ENCODE data around the gene ZNF710.

ZNF710 gene

GRCh38 chr15:90033448-90033847 lies 32.3 kb downstream of the ZNF710 start:
- TF ChIP-seq USF1 (IDR thresholded peaks at IDR 0.05) (no peak), TEAD4 (IDR thresholded peaks at IDR 0.05) (no peak), YY1 (IDR thresholded peaks at IDR 0.05; ENCODE audit: low read depth) (no peak), ZBTB7A (IDR thresholded peaks at IDR 0.05; ENCODE audit: low read depth) (no peak), CREB1 (IDR thresholded peaks at IDR 0.05; ENCODE audit: low read depth) (no peak), NFIC (IDR thresholded peaks at IDR 0.05) (no peak), FOXM1 (IDR thresholded peaks at IDR 0.05; ENCODE audit: borderline replicate concordance, low read depth) (no peak), RAD21 (IDR thresholded peaks at IDR 0.05; ENCODE audit: low read depth) (no peak), EGR1 (IDR thresholded peaks at IDR 0.05) (no peak), EP300 (IDR thresholded peaks at IDR 0.05; ENCODE audit: borderline replicate concordance) (no peak), TAF1 (IDR thresholded peaks at IDR 0.05; ENCODE audit: low read depth) (no peak), REST (IDR thresholded peaks at IDR 0.05; ENCODE audit: low read depth) (no peak), TCF12 (IDR thresholded peaks at IDR 0.05; ENCODE audit: low read depth) (no peak), CEBPB (IDR thresholded peaks at IDR 0.05) (no peak)

- TF ChIP-seq ZBTB7A (IDR thresholded peaks at IDR 0.05; ENCODE audit: low read depth) (no peak), CEBPB (IDR thresholded peaks at IDR 0.05) (no peak), NFIC (IDR thresholded peaks at IDR 0.05) (no peak), RAD21 (IDR thresholded peaks at IDR 0.05; ENCODE audit: low read depth) (no peak), TAF1 (IDR thresholded peaks at IDR 0.05; ENCODE audit: low read depth) (no peak), MAX (IDR thresholded peaks at IDR 0.05) (no peak), TEAD4 (IDR thresholded peaks at IDR 0.05) (no peak), TCF12 (IDR thresholded peaks at IDR 0.05; ENCODE audit: low read depth) (no peak), FOXM1 (IDR thresholded peaks at IDR 0.05; ENCODE audit: borderline replicate concordance, low read depth) (no peak), EGR1 (IDR thresholded peaks at IDR 0.05) (no peak), USF1 (IDR thresholded peaks at IDR 0.05) (no peak), REST (IDR thresholded peaks at IDR 0.05; ENCODE audit: low read depth) (no peak), YY1 (IDR thresholded peaks at IDR 0.05; ENCODE audit: low read depth) (no peak), EP300 (IDR thresholded peaks at IDR 0.05; ENCODE audit: borderline replicate concordance) (no peak), CREB1 (IDR thresholded peaks at IDR 0.05; ENCODE audit: low read depth) (no peak)
These were observed 34.1 kb downstream of the ZNF710 start for GRCh38 chr15:90035095-90035839.

GRCh38 chr15:90035840-90036230 lies 34.7 kb downstream of the ZNF710 start:
- TF ChIP-seq REST (IDR thresholded peaks at IDR 0.05; ENCODE audit: low read depth), result no peak
- TF ChIP-seq YY1 (IDR thresholded peaks at IDR 0.05; ENCODE audit: low read depth), result no peak
- no peak for TF ChIP-seq EP300 (IDR thresholded peaks at IDR 0.05; ENCODE audit: borderline replicate concordance)
- TF ChIP-seq MAX (IDR thresholded peaks at IDR 0.05), result no peak
- TF ChIP-seq USF1 (IDR thresholded peaks at IDR 0.05), result no peak
- TF ChIP-seq EGR1 (IDR thresholded peaks at IDR 0.05), result no peak
- TF ChIP-seq TEAD4 (IDR thresholded peaks at IDR 0.05), result no peak
- no peak for TF ChIP-seq RAD21 (IDR thresholded peaks at IDR 0.05; ENCODE audit: low read depth)
- TF ChIP-seq CREB1 (IDR thresholded peaks at IDR 0.05; ENCODE audit: low read depth), result no peak
- no peak for TF ChIP-seq TAF1 (IDR thresholded peaks at IDR 0.05; ENCODE audit: low read depth)
- no peak for TF ChIP-seq NFIC (IDR thresholded peaks at IDR 0.05)
- no peak for TF ChIP-seq TCF12 (IDR thresholded peaks at IDR 0.05; ENCODE audit: low read depth)
- TF ChIP-seq ZBTB7A (IDR thresholded peaks at IDR 0.05; ENCODE audit: low read depth), result no peak
- TF ChIP-seq FOXM1 (IDR thresholded peaks at IDR 0.05; ENCODE audit: borderline replicate concordance, low read depth), result no peak
- TF ChIP-seq CEBPB (IDR thresholded peaks at IDR 0.05), result no peak
